IPS-18a (cell line): Measurements from ENCODE around the gene SCP2.

Experiments used
- H3K27ac ChIP-seq: one replicate; pipeline ENCODE4 v1.5.1; 2013; ENCODE audit warnings: low read length
- H3K27me3 ChIP-seq: one replicate; pipeline ENCODE4 v1.6.1; 2013; ENCODE audit warnings: mild to moderate bottlenecking, low read length; ENCODE audit not compliant: control insufficient read depth, insufficient read depth
- H3K36me3 ChIP-seq: one replicate; pipeline ENCODE4 v1.6.1; 2013; ENCODE audit warnings: low read depth, low read length; ENCODE audit not compliant: control insufficient read depth
- H3K4me1 ChIP-seq: one replicate; pipeline ENCODE4 v1.6.1; 2013; ENCODE audit warnings: low read depth, low read length; ENCODE audit not compliant: control insufficient read depth
- H3K4me3 ChIP-seq: one replicate; pipeline ENCODE4 v1.5.1; 2013; ENCODE audit warnings: low read length
- H3K9ac ChIP-seq: one replicate; pipeline ENCODE4 v1.6.1; 2013; ENCODE audit warnings: mild to moderate bottlenecking, low read length, moderate library complexity
- H3K9me3 ChIP-seq: one replicate; pipeline ENCODE4 v1.6.1; 2013; ENCODE audit warnings: low read depth, low read length; ENCODE audit not compliant: control insufficient read depth

The SCP2 gene

DNA sequence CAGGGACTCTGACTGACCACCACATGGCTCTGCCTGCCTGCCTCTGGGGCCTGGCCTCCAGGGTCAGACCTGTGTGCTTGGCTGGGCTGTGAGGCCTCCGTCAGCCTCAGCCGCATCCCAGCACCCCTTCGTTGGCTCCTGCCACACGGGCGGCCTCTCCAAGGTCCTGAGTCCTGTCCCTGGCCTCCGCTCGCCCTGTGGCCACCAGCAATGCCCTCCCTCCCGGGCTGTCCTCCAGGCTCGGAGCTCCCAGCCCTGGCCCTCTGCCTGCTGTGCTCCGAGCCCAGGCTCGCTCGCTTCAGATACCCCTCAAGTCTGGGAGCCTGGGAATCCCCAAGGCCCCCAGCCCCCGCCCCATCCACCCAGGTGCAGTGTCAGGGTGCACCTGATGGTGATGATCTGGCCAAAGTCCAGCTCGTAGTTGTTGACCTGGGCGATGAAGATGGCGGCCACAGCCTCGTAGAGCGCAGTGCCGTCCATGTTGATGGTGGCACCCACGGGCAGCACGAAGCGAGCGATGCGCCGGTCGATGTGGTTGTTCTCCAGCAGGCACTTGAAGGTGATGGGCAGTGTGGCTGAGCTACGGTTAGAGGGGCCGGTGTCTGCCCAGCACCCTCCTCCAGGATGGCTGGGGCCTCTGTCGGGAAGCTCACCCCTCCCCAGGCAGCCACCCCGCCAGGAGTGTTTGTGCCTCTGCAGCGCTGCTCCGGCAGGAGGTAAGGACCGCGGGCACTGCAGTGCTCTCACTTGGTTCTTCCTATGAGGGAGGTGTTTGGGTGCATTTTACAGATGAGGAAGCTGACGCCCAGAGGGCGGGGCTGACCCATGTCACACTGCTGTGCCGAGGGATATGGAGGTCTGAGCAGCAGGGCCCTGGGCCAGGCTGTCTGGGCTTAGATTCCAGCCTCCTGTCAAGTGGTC is 163.4 kb downstream of the SCP2 start:
- no peaks in the 10 kb centered on the region for H3K4me1 ChIP-seq
- H3K4me3 ChIP-seq: no peak overlapping the region
- H3K27ac ChIP-seq: no peak overlapping the region
- H3K9ac ChIP-seq: no peak overlapping the region
- H3K27me3 ChIP-seq: no peaks in the 10 kb centered on the region
- H3K9me3 ChIP-seq: no peaks in the 10 kb centered on the region
- H3K36me3 ChIP-seq: no peaks in the 10 kb centered on the region

GRCh38 chr1:53091841-53092645 is 165.0 kb downstream of the SCP2 start:
- Histone ChIP-seq H3K4me1 (no peaks in the 10 kb centered on the region), H3K27ac (no peak overlapping the region), H3K4me3 (no peak overlapping the region), H3K36me3 (no peaks in the 10 kb centered on the region), H3K9ac (no peak overlapping the region), H3K27me3 (no peaks in the 10 kb centered on the region), H3K9me3 (no peaks in the 10 kb centered on the region)

DNA sequence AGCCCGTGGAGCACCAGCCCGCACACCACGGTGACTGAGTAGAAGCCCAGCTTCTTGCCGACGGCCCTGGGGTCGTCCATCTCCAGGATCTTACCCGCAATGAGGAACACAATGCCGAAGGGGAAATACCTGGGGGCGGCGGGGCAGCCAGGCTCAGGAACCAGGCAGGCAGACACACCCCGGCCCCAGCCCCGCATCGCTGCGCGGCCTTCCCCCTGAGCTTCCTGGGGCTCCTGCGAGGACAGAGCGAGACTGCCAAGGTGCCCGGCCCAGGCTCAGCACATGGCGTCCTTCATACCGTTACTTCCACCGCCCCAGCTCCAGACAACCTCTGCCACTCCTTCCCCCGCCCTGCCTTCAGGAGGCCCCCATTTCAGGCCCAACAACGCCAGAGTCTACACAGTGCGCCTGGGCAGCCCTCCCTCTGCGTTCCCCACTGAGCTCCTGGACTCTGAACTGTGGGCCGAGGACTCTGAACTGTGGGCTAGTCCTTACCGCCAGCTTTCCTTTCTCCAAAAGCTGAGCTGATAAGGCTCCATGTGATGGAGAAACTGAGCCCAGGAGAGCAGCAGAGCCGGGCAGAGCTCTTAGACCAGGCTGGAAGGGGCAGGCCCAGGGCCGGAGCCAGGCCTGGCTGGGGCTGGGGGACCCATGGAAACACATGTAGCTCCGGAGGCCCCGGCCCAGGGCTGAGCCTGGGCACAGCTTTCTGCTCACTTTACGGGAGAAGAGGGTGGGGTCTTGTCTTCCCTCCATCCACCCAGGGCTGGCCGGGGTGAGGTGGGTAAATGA is 165.8 kb downstream of the SCP2 start:
- H3K4me1 ChIP-seq: no peaks in the 10 kb centered on the region
- no peaks in the 10 kb centered on the region for H3K9me3 ChIP-seq
- no peaks in the 10 kb centered on the region for H3K36me3 ChIP-seq
- H3K9ac ChIP-seq: no peak overlapping the region
- H3K4me3 ChIP-seq: no peak overlapping the region
- H3K27me3 ChIP-seq: no peaks in the 10 kb centered on the region
- no peak overlapping the region for H3K27ac ChIP-seq

GRCh38 chr1:53093451-53093754 is 166.3 kb downstream of the SCP2 start:
- Histone ChIP-seq H3K4me3 (no peak overlapping the region), H3K9me3 (no peaks in the 10 kb centered on the region), H3K4me1 (no peaks in the 10 kb centered on the region), H3K27me3 (no peaks in the 10 kb centered on the region), H3K9ac (no peak overlapping the region), H3K27ac (no peak overlapping the region), H3K36me3 (no peaks in the 10 kb centered on the region)

DNA sequence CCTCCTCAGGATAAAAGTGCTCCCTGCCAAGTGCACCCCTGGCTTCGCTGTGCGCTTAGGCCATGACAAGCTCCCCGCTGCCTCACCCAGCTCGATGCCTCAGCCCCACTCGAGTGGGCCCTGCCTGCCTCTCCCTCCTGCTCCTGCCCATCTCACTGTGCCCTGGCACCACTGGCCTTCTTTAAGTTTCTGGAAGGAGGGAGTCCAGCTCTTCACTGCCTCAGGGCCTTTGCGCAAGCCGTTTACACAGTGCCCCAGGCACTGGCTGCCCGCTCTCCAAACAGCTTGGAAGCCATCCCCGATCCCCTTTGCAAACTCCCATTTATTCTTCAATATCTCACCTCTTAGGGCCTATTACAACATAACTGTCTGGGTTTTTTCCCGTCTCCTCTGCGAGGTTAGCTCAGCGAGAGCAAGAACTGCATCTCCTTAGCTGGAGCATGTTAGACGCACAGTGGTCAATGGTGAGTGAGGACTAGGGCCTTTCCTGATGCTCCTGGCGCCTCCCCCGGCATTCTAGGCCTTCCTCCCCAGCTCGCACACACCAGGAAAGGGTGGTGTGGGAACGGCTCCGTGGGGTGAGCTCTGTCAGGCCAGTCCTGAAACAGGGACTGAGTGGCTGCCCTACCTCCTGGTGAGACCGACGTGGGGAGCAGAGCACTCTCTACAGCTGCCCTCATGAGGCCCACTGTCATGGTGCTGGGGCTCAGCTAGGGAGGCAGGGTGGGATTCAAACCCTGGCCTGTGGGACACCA is 166.9 kb downstream of the SCP2 start:
- no peak overlapping the region for H3K27ac ChIP-seq
- no peak overlapping the region for H3K9ac ChIP-seq
- no peaks in the 10 kb centered on the region for H3K27me3 ChIP-seq
- no peak overlapping the region for H3K4me3 ChIP-seq
- no peaks in the 10 kb centered on the region for H3K9me3 ChIP-seq
- no peaks in the 10 kb centered on the region for H3K4me1 ChIP-seq
- no peaks in the 10 kb centered on the region for H3K36me3 ChIP-seq

- H3K27ac ChIP-seq: no peak overlapping the region
- H3K9ac ChIP-seq: no peak overlapping the region
- no peaks in the 10 kb centered on the region for H3K4me1 ChIP-seq
- H3K27me3 ChIP-seq: no peaks in the 10 kb centered on the region
- no peaks in the 10 kb centered on the region for H3K9me3 ChIP-seq
- no peak overlapping the region for H3K4me3 ChIP-seq
- no peaks in the 10 kb centered on the region for H3K36me3 ChIP-seq
Observed at GRCh38 chr1:53094533-53094919, 167.4 kb downstream of the SCP2 start.
